Skeletal muscle satellite cell (primary cell): ENCODE measurements around the gene TM4SF1. TPM values are rescaled to one million over a fixed set of nuclear protein-coding genes. Genes with fewer than 3 reads are reported as not detected.

Experiments used
- H3K27me3 ChIP-seq: 2 replicates; pipeline ENCODE4 v1.7.0; 2013; ENCODE audit warnings: low read length; ENCODE audit not compliant: control insufficient read depth, insufficient read depth
- H3K36me3 ChIP-seq: 2 replicates; pipeline ENCODE4 v1.7.0; 2013; ENCODE audit warnings: mild to moderate bottlenecking, control low read depth, low read length; ENCODE audit not compliant: insufficient read depth
- H3K4me1 ChIP-seq: 2 replicates; pipeline ENCODE4 v1.7.0; 2013; ENCODE audit warnings: low read length; ENCODE audit not compliant: control insufficient read depth, insufficient read depth
- H3K4me2 ChIP-seq: 2 replicates; pipeline ENCODE4 v1.7.0; 2013; ENCODE audit warnings: mild to moderate bottlenecking, low read length
- H3K4me3 ChIP-seq: 2 replicates; pipeline ENCODE4 v1.7.0; 2013; ENCODE audit warnings: low read length
- H3K9ac ChIP-seq: 2 replicates; pipeline ENCODE4 v1.7.0; 2013; ENCODE audit warnings: mild to moderate bottlenecking, low read depth, low read length, moderate library complexity
- H3K9me3 ChIP-seq: replicated peaks from 2 replicates; pipeline ENCODE4 v1.7.0; 2013; ENCODE audit warnings: mild to moderate bottlenecking, control low read depth, low read length
- total RNA-seq: library from RNA; depleted of rRNA; stranded (reverse); fragments of >200 nt; gene quantifications from 2 replicates; pipeline ENCODE4 v1.2.3, GENCODE V29; 2012; rRNA removed

TM4SF1 gene, protein sequence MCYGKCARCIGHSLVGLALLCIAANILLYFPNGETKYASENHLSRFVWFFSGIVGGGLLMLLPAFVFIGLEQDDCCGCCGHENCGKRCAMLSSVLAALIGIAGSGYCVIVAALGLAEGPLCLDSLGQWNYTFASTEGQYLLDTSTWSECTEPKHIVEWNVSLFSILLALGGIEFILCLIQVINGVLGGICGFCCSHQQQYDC
- 279 and 440 TPM in 2 replicates for total RNA-seq

DNA sequence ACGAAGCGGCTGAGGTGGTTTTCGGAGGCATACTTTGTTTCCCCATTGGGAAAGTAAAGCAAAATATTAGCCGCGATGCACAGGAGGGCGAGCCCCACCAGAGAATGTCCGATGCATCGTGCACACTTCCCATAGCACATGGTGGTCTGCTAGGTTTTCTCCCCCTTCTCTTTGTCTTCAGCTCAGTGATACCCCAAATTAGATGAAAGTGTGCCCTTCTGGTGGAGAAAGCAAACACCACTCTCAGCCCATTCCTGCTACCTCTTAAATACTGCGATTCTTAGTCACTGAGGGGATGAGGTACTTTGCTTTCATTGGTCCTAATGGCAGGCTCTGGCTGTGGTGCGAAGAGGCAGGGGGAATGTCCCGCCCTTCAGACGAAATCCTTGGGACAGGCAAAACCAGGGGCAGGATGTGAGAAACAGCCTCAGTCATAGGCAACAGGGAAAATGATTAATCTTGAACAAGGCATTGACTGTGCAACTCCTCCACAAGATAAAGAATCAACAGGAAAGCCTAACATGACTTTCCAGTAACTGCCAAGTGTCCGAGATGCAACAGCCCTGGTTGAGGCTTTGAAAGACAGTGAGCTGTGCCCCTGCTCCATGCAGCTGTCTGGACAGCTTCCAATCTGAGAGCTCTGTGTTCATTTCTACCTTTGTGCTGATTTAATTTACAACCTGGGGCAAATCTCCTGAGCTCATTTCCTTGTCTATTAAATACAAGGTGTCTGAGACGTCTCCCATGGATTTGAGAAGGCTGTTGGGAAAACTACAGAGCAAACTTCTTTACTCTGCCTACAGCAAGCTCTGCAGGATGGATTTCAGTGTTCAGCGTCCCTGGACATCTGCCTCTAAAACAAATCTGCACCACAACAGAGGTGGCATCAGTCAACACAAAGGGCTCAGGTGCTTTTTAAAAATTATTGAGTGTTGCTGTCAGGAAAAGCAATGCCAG is at the start of gene TM4SF1:
Gene TM4SF1, minus strand, starts transcription at position 242 of the 957 bp plus-strand sequence. Its CDS starts 102 bp downstream, at position 140.
- Histone ChIP-seq H3K9me3 (no peaks in the 10 kb centered on the region), H3K4me3 (peak within 1 kb of the TSS; percentile 70), H3K4me2 (peak within 1 kb of the TSS; percentile 78), H3K36me3 (peaks cover 20% of the 10 kb centered on the region), H3K9ac (peak within 1 kb of the TSS; percentile 88), H3K27me3 (no peaks in the 10 kb centered on the region), H3K4me1 (peaks cover 68% of the 10 kb centered on the region)

DNA sequence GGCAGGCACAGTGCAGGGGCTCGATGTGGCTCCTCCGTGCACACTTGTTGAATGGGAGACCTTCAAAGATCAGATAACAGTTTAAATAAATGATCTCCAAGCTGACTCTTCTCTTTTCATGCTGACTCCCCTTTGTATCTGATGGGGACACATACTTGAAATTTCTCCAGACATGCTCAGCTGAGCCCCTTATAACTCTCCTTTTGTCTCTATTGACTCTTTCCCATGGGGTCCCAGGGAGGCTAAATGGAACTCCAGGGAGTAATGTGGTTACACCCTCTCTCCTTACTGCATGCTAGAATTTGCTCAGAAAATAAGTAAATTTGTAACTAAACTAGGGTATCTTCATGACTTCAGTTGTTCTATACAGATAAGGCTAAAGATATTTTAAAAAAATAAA is 48.9 kb upstream of the TM4SF1 start:
- Histone ChIP-seq H3K4me3 (no peak overlapping the region), H3K9ac (no peak overlapping the region), H3K4me2 (no peak overlapping the region), H3K9me3 (no peaks in the 10 kb centered on the region), H3K4me1 (no peaks in the 10 kb centered on the region), H3K36me3 (no peaks in the 10 kb centered on the region), H3K27me3 (no peaks in the 10 kb centered on the region)

DNA sequence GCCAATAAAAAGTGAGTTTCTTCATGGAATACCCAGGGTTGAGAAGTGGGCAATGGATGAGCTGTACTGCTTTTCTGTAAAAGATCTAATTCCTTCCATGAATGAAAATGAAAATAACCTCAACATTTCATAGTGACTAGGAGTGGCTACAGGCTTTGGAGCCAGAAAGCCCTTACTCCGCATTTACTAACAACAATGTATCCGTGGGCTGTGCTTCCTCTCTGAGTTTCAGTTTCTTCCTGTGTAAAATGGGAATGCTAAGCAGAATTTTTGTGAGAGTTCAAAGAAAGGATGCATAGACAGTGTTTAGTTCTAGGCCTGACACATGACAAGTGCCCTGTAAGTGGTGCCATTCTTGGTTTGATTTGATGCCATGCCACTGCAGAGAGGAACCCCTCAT is 47.5 kb upstream of the TM4SF1 start:
- no peak overlapping the region for H3K4me3 ChIP-seq
- H3K4me2 ChIP-seq, result no peak overlapping the region
- no peaks in the 10 kb centered on the region for H3K27me3 ChIP-seq
- H3K9ac ChIP-seq, result no peak overlapping the region
- H3K4me1 ChIP-seq, result peaks cover under 1% of the 10 kb centered on the region
- no peaks in the 10 kb centered on the region for H3K9me3 ChIP-seq
- H3K36me3 ChIP-seq, result no peaks in the 10 kb centered on the region

DNA sequence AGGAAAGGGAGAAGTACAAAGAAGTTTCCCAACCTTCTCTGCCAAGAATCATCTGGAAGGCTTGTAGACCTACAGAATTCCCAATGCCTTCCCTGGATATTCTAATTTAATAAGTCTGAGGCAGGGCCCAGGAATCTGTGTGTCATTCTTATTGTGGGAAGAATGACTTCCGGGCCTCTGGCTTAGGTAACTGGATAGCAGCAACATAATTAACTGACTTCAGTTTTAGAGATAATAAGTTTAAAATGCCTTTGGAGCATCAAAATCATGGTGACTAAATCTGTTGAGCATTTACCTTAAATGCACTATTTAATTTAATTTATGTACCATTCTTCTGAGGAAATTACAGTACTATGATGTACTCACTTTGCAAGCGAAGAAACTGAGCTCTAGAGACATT is 44.3 kb upstream of the TM4SF1 start:
- H3K4me2 ChIP-seq, result no peak overlapping the region
- H3K4me1 ChIP-seq, result peaks cover 13% of the 10 kb centered on the region
- H3K4me3 ChIP-seq, result no peak overlapping the region
- H3K36me3 ChIP-seq, result no peaks in the 10 kb centered on the region
- H3K27me3 ChIP-seq, result no peaks in the 10 kb centered on the region
- H3K9ac ChIP-seq, result no peak overlapping the region
- no peaks in the 10 kb centered on the region for H3K9me3 ChIP-seq

DNA sequence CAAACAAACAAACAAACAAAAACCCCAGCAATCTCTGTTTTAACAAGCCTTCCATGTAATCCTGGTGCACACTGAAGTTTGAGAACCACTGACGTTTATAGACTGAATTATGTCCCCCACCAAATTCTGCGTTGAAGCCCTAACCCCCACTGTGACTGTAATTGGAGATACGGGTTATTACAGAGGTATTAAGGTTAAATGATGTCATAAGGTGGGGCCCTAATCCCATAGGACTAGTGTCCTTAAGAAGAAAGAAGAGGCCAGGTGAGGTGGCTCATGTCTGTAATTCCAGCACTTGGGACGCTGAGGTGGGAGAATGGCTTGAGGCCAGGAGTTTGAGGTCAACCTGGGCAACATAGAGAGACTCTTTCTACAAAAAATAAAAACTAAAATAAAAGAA is 42.4 kb upstream of the TM4SF1 start:
- Histone ChIP-seq H3K27me3 (no peaks in the 10 kb centered on the region), H3K4me1 (peaks cover 13% of the 10 kb centered on the region), H3K4me3 (no peak overlapping the region)

DNA sequence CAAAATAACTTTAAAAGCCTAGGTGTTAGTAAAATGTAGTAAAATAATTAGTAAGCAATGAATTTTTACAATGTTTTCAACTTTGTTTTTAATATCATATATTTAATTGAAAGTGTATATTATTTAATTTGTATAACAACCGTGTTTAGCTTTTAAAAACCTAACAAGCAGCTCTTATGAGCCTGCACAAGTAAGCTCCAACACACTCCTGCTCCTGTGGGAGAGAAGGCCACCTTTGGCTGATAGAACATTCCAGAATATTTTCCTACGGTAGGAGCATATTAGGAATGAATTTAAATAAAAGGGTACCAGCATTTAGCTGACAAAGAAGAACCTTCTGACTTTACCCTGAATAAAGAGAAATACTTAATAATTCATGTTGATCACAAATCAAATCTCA is 40.3 kb upstream of the TM4SF1 start:
- Histone ChIP-seq H3K36me3 (no peaks in the 10 kb centered on the region), H3K4me2 (no peak overlapping the region), H3K9me3 (no peaks in the 10 kb centered on the region), H3K9ac (no peak overlapping the region), H3K4me1 (peaks cover 13% of the 10 kb centered on the region), H3K27me3 (no peaks in the 10 kb centered on the region), H3K4me3 (no peak overlapping the region)

More for the DNA sequence above, 42.4 kb upstream of the TM4SF1 start:
- Histone ChIP-seq H3K36me3 (no peaks in the 10 kb centered on the region), H3K4me2 (no peak overlapping the region), H3K9me3 (no peaks in the 10 kb centered on the region), H3K9ac (no peak overlapping the region)

DNA sequence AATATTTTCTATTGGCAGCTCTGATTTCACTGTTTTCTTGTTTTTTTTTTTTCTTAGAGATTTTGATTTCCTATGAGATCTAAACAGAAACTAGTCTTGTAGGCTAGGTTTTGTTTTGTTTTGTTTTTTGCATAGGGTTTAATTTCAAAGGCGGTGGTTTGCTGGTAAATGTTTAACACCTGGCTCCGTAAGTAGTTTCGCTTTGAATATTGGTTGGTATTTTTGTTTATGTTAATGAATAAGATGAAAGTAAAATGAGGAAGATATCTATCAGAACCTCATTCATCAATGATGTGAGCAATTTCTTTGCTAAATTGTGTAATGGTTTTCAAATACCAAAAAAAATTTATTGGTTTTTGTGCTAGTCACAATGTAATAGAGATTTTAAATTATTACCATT is 39.7 kb upstream of the TM4SF1 start:
- Histone ChIP-seq H3K36me3 (no peaks in the 10 kb centered on the region), H3K4me3 (no peak overlapping the region), H3K4me1 (peaks cover 13% of the 10 kb centered on the region), H3K9ac (no peak overlapping the region), H3K27me3 (no peaks in the 10 kb centered on the region), H3K9me3 (no peaks in the 10 kb centered on the region), H3K4me2 (no peak overlapping the region)

DNA sequence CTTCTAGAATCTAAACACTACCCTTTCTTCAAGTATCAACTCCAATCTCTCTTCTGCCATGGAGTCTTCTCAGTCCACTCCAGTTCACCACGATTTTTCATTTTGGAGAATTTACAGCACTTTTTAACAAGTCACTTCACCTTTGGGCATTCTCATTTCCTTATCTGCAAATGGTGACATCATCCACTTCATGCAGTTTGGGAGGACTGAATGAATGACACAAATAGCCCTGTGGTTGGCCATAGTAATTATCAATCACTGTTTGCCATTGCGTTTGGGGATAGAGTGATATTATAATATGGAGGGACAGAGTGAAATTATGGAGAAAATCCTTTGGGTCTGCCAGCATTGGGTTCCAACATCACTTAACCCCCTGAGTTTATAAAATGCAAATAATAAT is 38.0 kb upstream of the TM4SF1 start:
- Histone ChIP-seq H3K4me3 (no peak overlapping the region), H3K36me3 (no peaks in the 10 kb centered on the region), H3K27me3 (no peaks in the 10 kb centered on the region), H3K9me3 (no peaks in the 10 kb centered on the region), H3K4me2 (no peak overlapping the region), H3K4me1 (peaks cover 13% of the 10 kb centered on the region), H3K9ac (no peak overlapping the region)

DNA sequence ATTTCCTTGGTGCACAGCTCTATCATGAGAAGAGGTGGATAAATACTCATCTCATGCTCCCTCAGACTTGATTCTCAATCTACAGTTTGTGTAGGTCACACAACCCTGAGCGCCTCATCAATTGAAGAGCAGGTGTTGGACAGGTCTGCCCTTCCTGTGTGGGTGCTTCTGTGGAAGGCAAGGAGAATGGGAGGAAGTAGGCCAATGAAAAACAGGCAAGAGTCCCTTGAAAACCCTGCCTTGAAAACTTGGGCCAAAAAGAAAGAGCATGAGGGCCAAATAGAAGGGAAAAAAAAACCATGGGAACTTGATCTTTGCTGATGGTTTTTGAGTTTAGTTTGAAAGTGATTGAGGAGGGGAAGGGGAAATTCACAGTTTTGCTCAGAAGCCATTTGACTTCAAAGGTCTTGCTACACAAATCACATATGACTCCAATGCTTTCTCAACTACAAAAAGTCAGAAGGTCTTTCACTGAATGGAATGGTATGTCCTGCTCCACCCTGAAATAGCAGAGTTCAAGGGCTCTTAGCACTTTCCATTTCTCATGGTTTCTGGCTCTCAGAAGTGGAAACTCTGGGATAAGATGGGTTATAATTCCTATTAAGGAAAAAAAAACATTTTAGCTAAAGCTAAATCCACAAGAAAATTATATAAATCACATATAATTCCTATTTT is 37.2 kb upstream of the TM4SF1 start:
- H3K4me2 ChIP-seq, result no peak overlapping the region
- H3K4me3 ChIP-seq, result no peak overlapping the region
- no peaks in the 10 kb centered on the region for H3K9me3 ChIP-seq
- H3K9ac ChIP-seq, result no peak overlapping the region
- H3K27me3 ChIP-seq, result no peaks in the 10 kb centered on the region
- H3K4me1 ChIP-seq, result peaks cover 10% of the 10 kb centered on the region
- no peaks in the 10 kb centered on the region for H3K36me3 ChIP-seq

DNA sequence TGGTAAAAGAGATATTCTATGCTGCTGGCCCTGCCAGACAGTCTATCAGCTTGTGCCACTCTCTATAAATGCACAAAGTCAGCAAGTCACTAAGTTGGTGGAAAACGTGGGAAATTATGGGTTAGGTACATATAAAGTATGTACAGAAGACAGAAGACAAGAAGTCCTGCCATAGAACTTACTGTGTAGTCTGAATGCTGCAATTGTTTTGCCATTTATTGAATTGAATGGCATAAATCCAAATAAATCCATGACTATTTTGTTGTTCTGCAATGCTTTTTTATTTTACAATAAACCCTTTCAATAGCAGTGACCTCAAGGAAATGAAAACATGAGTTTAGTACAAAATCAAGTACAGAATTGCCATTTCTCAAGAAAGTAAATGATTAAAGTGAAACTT is 34.1 kb upstream of the TM4SF1 start:
- Histone ChIP-seq H3K36me3 (no peaks in the 10 kb centered on the region), H3K4me3 (no peak overlapping the region), H3K4me1 (no peaks in the 10 kb centered on the region), H3K9ac (no peak overlapping the region), H3K9me3 (no peaks in the 10 kb centered on the region), H3K4me2 (no peak overlapping the region), H3K27me3 (no peaks in the 10 kb centered on the region)

DNA sequence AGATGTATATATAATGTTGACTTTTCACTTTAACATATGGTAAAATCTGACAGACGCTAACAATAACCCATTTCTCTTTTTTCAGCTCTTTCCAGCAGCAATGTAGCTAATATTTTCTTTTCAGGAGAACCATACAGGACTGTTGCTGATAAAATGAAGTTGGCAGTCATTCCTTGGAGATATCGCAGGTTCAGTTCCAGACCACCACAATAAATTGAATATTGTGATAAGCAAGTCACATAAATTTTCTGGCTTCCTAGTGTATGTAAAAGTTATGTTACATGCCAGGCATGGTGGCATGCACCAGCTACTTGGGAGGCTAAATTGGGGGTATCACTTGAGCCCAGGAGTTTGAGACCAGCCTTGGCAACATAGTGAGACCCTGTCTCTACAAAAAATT is 31.9 kb upstream of the TM4SF1 start:
- H3K4me2 ChIP-seq, result no peak overlapping the region
- H3K36me3 ChIP-seq, result no peaks in the 10 kb centered on the region
- H3K4me3 ChIP-seq, result no peak overlapping the region
- no peaks in the 10 kb centered on the region for H3K9me3 ChIP-seq
- no peak overlapping the region for H3K9ac ChIP-seq
- no peaks in the 10 kb centered on the region for H3K4me1 ChIP-seq
- no peaks in the 10 kb centered on the region for H3K27me3 ChIP-seq
